Putamen (tissue), 1 donor: Measurements from ENCODE around the gene TRPM3.
"Not testable (repeated sequence)": the region's sequence is repeated elsewhere in the genome, so short reads cannot be mapped to it uniquely, and the experiment has no call there.

Experiments
- DNase-seq: peaks from one replicate; pipeline ENCODE4 v3.0.0-alpha.2; 2016; ENCODE audit warnings: low spot score

The TRPM3 gene

DNA sequence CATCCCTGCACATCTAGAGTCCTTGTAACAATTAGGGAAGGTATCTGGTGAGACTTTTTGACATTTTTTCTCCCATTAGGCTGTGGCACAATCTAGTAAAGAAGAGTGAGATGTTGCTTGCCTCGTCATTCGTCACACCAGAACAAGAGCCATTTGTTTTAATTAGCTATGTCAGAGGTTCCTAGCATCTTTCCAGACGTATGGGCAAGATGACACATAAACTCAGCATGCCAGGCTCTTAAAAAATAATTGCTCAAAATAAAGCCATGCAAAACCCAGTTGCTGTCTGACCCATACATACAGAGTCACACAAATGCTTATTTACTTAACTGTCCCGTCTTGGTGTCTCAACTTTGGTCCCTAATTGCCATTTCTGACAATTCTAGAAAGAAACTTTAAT lies 125.9 kb downstream of the TRPM3 start:
- no peak for DNase-seq

DNA sequence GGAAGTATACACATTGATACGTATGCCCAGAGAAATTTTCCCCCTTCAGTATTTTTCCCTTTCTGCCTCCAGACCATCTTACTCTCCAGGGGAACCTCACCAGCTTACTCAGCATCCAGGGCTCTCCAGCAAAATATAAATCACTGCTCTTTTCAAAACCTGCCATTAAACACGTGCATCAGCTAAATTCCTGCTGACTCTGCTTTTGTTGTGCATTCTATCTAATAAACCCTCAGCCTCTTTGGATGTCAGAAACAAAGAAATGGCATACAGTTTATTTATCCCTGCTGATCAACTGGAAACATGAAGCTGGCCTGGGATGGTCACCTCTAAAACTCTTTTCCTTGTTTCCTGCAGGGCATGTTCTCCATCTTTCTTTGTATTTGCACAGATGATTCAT lies 126.8 kb downstream of the TRPM3 start:
- DNase-seq = no peak

DNA sequence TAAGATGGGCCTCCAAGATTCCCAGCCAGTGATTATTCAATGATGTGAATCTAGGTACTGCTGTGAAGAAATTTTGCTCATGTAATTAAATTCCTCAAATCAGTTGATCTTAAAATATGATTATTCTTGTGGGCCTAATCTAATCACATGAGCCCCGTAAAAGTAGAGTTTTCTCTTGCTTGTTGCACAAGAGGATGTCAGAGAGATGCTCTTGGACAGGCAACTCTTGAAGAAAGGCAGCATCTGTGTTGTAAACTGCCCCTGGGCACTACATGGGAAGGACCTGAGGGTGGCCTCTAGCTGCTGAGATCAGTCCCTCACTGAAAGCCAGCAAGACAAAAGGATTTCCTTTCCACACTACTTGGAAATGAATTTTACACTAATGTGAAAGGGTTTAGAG lies 132.9 kb downstream of the TRPM3 start:
- DNase-seq = no peak

- DNase-seq = no peak
Measured at GRCh38 chr9:70987986-70988385, 133.4 kb downstream of the TRPM3 start.

GRCh38 chr9:70986984-70987383 lies 134.4 kb downstream of the TRPM3 start:
- no peak for DNase-seq

GRCh38 chr9:70983723-70984295 lies 137.6 kb downstream of the TRPM3 start:
- no peak for DNase-seq

DNA sequence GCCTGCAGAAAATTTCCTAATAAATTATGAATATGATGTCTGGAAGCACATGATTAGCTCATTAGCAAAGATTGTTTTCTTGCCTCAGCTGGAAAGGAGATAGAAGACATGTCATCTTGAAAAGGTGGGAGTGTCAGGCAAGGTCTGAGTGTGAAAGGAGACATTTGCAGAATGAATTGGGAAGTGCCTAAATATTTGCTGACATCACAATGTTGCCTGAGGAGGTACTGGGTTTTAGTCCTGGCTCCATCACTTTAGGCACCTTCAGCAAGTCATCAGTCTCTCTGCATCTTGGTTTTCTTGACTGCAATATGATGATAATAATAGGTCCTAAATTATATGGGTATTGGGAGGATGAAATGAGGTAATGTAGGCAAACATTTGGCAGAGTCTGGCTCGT lies 140.1 kb downstream of the TRPM3 start:
- DNase-seq = no peak

DNA sequence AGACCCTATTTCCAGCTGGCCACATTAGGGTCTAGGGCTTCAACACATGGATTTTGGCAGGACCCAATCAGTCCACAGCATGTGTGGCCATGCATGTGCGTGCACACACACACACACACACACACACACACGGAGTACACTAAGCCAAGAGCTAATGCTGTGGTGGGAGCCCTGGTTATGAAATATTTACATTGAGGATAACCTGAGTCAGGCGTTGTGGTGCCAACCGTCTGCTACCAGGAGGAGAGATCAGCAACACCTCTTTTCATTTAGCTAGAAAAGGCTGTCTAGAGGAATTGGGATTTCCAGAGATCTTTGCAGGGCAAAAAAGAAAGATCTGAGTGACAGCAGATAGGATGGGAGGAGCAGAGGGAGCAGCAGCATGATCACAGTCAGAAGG lies 141.5 kb downstream of the TRPM3 start:
- no peak for DNase-seq

DNA sequence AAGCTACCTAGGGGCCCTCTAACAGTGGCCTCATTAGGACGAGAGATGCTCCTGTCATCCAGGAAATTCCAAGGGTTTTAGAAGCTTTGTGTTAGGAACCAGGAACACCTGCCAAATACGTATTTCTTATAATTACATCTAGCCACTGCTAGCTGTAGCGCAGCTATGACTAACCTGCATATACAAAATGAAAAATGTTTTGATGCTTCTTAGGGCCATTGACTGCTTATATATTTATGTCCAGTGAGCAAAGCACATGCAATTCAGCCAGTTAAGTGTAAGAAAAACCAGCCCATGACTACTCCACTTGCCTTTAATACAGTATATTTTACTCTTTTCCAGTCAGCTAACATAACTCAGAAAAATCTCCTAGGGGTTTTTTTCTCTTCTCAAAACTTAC lies 143.3 kb downstream of the TRPM3 start:
- no peak for DNase-seq

DNA sequence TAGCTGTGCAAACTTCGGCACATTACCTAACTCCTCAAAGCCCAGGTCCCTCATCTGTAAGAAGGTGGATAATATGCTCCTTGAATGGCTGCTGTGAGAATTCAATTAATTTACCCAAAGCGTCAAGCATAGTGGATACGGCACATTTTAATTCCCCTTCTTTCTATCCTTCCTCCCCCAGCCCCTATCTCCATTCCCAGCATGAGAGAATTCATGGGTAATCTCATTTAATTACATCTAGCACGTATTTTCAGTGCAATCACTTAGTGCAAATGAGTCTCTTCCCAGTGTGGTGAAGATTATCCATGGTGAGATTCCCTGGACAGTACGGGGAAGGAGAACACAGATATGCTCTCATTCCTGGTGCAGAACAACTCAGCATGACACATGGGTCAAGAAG lies 145.6 kb downstream of the TRPM3 start:
- no peak for DNase-seq

GRCh38 chr9:70971723-70972122 lies 149.7 kb downstream of the TRPM3 start:
- DNase-seq = no peak

DNA sequence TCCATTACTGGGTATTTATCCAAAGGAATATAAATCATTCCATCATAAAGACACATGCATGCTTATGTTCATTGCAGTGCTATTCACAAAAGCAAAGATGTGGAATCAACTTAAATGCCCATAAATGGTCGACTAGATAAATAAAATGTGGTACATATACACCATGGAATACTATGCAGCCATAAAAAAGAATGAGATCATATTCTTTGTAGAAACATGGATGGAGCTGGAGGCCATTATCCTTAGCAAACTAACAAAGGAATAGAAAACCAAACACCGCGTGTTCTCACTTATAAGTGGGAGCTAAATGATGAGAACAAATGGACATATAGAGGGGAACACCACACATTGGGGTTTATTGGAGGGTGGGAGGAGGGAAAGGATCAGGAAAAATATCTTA lies 155.0 kb downstream of the TRPM3 start:
- not testable (repeated sequence) for DNase-seq

DNA sequence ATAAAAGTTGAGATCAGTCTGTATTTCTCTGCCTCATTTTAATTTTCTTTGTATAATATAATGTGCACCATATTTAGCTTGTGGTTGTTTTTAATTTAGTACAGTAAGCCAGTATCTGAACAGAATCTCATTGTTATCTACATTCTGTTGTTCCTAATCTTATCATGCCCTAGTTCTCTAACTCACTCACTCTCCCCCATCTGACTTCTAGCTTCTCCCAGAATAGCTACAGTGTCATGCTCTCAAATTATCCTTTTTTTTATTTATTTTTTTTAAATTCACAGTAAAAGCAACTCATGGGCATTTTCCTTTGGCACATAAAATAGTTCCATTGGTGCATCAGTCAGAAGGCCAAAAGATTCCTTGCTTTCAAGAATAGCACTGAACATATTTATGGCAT lies 156.6 kb downstream of the TRPM3 start:
- DNase-seq = no peak

GRCh38 chr9:70963554-70963953 lies 157.9 kb downstream of the TRPM3 start:
- DNase-seq = no peak

DNA sequence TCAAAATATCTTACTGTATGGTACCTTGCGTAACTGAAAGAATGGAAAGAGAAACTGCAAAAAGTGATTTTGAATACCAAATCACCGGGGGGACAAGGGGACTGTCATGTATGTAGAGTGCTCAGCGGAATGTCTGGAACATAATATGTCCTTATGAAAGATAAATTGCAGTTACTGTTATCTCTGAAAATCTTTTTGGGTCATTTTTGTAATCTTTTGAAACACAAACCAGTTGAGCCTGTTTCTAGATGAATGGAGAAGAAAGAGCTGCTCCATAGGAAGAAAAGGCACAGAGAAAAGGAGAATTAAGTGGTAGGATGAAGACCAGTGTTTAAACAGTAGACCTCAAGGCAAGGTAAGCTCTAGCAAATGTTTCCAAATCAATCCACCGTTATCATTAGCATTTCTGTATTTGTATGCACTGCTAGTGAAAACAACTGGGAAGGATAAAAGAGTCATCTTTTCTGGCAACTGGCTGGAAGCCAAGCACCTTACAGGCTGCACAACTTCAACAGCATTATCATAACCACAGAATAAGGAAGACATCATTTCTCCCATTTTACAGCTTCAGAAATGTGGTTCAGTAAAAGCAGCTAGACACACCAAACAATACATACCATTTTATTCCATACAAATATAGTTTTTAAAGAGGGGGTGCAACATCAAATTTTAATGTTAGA lies 158.5 kb downstream of the TRPM3 start:
- DNase-seq = no peak

DNA sequence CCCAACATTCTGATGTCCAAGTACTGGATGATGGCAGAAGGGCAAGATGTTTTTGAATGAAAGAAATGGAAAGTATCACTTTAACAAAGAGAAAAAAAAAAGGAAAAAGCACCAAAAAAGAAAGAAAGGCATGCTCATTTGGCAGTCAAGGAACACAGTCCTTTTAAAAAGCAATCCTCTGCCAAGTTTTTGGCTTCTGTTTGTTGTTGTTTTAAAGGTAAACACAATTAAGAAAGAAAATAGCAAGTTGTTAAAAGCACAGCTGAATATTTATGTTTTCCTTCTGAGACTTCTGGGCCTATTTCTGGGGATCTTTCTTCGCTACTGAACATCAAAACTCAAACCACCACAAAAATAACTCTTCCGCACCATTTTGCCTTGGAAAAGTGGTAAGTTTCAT lies 162.1 kb downstream of the TRPM3 start:
- DNase-seq = no peak

GRCh38 chr9:70954596-70955143 lies 166.8 kb downstream of the TRPM3 start:
- no peak for DNase-seq

GRCh38 chr9:70954126-70954525 lies 167.3 kb downstream of the TRPM3 start:
- DNase-seq = no peak

DNA sequence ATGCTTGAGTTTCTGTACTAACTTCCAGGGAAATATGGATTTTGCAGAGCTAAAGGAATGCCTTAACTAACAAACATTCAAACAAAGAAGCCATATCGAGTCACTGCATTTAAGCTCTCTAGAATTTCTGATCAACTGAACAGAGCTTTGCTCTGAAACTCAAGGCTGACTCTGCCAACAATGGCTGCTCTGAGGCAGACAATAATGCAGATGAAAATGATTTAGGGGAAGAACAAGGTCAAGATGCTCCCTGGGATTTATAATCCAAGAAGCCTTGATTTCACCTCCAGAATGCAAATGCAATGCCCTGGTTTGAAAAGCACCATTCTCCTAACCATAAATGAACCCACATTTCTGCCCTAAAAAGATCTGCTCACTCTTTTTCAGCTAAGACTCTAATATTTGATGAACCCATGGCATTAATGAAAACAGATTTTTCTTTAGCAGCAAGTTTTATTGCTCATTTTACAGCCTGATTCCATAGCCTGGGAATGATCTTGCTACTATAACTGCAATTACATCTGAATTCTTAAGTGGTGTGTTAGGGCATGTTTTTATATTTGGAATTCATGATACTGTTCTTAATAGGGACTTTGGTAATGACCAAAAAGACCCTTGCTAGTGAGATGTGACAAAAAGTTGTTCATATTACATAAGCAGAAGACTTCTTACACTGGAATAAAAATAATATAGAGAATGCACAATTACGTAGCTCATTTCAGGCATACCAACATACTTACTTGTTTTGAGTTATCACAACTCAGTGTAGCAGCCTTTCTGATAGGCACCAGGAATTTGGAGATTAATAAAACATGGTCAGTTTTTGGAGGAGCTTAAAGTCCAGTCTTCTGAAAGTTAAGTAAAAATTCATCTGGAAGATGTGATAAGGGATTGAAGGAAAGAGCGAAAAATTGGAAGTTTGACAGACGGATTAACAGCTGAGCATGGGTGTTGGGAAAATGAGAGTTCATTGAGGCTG lies 169.4 kb downstream of the TRPM3 start:
- DNase-seq = no peak

DNA sequence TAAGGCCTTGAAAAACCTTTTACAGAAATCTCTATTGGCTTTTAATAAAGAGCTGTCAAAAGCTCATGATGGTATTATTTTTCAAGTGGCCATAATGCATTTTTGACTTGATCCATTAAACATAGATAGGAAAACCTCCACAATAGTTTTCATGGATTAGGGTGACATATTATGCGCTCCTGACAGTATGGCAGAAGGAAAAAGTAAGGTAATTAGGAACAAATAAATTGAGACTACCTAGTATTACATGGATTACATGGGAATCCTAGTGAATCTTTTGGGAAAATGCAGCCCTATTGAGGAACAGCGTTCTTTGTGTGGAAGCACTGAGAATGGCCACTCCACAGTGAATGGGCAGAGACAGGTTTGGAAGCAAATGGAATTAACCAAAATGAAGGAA lies 171.2 kb downstream of the TRPM3 start:
- DNase-seq = no peak

DNA sequence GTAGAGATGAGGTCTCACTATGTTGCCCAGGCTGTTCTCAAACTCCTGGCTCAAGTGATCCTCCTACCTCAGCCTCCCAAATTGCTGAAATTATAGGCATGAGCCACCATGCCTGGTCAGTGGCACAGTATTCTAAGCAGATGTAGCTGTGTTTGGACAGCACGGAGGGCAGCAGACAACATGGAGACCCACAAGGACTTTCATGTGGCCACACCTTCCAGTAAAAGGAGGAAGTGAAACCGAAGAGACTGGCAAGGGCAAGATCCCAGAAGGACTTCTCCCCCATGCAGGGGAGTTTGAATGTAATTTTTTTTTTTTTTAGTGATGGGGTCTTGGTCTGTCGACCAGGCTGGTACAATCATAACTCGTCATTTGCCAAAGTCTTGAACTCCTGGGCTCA lies 172.2 kb downstream of the TRPM3 start:
- DNase-seq = no peak

- no peak for DNase-seq
Measured at GRCh38 chr9:70948744-70949143, 172.7 kb downstream of the TRPM3 start.

GRCh38 chr9:70947511-70947910 lies 173.9 kb downstream of the TRPM3 start:
- peak; percentile 56 for DNase-seq
